GM18502 (cell line): ENCODE results near the gene CTNNA1.

ENCODE experiments used
- ATAC-seq: cut with Tn5 transposase; IDR thresholded peaks from one replicate; pipeline ENCODE4 v1.9.1; 2021; ENCODE audit warnings: mild to moderate bottlenecking; ENCODE audit not compliant: unreplicated experiment, poor library complexity

Gene CTNNA1

DNA sequence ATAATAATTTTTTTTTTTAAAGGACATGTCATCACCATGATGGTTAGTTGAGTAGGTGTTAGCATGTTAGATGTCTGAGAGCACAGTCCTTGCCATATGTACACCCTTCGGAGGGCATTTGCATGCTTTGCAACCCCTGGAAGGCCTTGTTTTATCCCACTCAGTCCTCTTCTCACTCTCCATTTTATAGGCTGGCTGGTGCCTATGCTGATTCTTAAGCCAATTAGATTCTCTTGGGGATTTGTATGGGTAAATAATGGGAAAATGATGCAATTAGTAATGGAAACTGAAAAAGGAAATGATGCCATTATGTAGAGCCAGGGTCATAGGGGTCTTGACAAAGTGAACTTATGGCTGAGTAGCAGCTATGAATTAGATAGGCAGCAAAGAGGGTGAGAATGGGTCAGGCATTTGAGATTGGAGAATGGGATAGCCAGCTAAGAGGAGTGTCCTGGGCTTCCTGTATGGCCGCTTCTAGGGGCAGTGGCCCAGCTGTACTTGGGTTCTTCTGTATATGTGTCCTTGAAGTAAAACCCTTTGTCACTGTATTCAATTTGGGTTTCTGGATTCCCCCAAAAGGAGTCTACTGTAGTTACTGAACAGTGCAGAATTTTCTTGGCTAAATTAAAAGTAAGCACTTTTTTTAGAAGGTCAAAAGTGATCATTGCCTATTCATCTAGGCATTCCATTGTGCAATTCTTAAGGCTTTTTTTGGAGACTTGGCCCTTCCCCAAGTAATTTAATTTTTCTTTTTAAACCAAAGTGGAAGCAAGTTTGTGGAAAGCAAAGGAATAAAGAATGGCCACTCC is 90.3 kb downstream of the CTNNA1 start:
- ATAC-seq: no peak

DNA sequence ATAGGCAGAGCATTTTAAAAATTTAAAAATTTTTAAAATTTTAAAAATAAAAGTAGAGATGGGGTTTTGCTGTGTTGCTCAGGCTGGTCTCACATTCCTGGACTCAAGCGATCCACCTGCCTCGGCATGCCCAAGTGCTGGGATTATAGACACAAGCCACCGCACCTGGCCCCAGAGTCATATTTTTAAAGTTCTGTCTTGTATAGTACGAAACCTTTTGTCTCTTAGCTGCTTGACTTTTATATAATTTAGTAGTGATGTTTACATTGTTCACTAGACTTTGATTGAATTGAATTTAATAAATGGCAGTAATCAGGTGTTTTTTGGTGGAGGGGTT is 90.9 kb downstream of the CTNNA1 start:
- no peak for ATAC-seq

DNA sequence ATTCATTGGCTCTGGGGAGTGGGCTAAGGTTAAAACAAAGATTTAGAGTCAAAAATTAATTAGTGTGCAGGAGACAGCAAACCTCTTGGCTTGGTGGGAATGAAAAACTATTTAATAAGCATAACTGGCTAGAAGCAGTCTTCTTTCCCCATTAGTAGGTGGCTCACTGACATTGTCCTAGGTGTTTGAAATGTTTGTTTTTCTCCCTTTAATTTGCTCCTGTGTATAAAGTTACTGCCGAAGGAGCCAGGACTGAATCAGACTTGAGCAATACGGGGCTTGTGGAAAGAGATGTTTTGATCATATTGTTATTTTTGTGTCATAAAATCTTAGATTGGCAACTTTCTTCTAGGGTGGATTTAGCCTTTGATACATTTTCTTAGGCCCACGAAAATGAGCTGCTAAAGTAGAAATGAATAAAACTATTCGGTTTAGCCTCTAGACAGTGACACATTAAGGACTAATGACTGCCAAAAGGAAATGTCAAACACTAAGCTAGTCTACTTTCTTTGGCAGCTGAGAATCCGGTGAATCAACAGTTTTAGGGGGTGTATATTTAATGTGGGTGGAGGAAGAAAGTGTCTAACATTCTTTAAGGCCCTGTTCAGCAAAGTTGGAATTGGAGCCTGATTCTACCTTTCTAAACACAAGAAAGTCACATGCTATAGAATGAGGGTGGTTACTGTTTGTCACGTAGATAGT is 91.7 kb downstream of the CTNNA1 start:
- no peak for ATAC-seq

DNA sequence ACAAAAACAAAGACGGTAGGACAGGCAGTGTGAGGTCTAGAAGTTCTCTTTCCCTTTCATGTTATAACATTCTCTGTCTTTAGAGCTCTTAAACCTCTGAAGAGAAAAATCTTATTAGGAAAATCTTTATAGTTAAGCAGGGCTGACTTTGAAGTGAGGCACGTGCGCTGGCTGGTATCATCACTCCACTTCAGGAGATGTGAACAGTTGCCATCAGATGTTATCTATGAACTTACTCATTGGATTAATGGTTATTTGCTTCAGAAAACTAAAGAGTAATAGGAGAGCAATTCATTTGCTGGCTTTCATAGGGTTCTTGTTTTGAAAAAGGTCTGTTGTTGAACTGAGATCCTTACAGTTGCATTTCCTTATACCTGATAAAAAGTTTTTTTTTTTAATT is 96.2 kb downstream of the CTNNA1 start:
- no peak for ATAC-seq

DNA sequence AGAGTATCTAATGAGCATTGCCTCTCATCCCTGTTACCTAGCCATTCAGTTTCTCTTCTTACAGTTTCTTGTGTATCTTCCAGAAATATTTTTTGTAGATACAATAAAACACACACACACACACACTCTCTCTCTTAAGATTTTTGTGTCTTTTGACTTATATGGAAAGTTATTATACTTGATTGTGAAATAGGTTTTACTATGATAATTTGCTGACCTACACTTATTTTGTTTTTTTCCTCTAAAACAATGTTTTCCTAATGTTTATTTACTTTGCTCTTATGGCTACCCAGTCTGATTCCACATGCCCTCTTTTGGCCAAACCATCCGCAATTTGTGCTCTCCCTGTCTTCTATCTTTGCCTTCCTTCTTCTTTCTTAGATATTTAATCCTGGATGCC is 96.7 kb downstream of the CTNNA1 start:
- ATAC-seq: no peak

DNA sequence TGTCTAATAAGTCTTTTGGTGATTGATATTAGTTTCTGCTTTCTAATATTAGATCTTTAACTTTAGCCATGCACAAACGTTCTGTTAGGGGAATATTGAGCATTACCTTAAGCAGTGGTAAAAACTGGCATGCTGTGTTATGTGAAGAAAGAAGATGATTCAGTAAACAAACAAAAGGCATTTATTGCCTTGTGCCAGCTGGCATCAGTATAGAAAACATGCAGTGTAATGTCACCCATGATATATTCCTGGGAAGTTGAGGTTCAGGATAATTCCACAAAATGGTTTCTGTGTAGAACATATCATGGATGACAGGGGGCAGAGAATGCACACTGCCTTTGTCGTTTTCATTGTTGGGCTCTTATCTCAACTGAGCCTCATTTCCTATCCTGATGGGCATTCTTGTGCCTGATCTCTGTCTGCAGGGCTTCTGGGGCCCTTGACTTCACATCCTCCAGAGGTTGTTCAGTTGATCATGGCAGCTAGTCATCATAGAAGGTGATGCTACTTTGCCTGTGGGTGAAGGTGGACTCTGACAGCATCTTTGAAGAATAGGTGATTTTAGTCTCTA is 97.7 kb downstream of the CTNNA1 start:
- no peak for ATAC-seq

DNA sequence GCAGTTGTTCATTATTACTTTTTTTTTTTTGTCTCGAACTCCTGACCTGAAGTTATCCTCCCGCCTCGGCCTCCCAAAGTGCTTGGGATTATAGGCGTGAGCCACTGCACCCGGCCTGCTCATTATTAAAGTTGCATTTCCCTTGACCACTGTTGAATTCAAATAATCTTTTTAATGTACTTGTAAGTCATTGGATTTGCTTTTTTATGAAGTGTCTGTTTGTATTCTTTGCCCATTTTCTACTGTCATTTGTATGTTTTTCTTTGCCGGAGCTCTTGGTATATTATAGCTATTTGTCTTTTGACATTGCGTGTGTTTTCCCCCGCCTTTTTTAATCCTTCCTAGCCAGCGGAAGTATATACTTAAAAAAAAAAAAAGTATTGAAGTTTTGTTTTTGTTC is 99.9 kb downstream of the CTNNA1 start:
- no peak for ATAC-seq

DNA sequence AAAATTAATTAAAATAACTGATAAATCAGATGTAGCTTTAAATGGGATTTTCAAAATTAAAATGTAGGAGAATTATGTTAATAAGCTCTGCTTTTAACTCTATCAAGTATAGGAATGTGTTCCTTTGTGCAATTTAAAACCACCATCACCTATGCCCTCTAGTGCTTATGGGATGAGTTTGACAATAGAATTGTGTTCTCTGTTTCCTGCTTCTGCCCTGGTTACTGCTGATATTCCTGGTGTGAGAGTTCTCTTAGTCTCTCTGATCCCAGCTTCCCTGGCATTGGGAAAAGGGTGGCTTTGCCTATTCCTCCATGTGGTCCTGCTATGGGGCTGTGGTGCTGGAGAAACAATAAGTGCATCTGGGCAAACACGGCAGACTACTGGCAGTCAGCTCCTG is 113.8 kb downstream of the CTNNA1 start:
- ATAC-seq: no peak

DNA sequence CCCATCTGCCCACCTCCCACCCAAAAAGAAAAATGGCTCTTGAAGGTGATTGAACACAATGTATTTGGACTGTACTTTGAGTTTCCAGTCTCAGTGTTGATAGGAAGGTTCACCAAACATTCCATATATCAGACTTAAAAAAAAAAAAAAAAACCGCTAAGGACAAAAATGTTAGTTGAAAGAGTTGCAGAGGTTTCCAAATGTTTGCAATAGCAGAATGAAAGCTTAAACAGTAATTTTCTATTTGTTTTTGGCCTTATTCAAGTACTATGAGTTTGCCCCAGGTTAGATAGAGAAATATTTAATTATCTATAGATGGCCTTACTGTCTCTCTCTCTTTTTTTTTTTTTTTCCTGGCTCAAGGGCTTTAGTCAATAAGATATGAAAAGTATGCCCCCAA is 115.8 kb downstream of the CTNNA1 start:
- no peak for ATAC-seq

DNA sequence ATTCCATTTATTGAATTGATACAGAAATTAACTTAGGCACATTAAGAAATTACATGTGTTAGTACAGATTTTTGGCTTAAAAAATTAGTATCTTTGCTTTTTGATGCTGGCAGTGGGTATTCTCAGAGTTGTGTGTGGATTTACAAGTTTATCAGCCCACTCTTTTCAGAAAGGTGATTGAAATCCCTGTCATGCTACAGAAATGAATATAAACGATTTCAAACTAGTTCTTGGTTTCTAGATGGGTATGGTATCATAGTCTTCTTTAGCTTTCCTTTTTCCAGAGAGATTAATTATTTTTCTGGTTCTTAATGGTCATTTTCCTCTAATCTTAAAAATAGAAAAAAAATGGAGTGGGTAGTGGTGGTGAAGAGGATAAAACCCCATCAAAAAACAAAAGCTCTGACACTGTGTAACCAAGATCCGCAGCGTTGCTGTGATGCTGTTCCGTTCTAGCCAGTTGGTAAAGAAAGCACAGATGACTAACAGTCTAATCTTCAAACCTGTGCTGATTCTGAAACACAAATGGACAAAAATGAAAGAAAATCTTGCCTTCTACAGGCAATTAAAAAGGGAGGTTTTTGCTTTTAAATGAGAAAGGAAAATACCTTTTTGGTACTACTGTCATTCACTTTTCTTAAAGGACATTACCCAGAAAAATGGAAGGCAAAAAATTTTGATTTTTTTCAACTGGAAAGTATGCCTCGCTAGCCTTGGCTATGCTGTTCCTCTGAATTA is 116.7 kb downstream of the CTNNA1 start:
- ATAC-seq: no peak

DNA sequence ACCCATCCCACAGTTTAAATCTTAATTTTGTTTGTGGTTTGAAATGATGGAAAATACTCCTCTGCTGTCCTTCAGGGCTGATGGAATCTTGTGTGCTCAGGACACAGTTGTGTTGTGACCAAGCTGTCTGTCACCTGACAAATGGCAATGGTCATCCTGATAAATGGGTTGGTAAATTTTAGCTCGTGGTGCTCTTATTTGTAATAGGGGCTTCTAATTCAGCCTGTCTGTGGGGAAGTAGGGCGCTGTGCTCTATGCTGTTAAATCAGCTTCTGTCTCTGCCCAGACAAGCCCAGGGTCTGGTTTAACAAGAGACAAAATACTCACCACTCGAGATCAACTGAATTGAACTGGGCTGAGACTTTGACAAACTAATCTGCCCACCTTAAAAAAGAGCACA is 117.4 kb downstream of the CTNNA1 start:
- no peak for ATAC-seq

DNA sequence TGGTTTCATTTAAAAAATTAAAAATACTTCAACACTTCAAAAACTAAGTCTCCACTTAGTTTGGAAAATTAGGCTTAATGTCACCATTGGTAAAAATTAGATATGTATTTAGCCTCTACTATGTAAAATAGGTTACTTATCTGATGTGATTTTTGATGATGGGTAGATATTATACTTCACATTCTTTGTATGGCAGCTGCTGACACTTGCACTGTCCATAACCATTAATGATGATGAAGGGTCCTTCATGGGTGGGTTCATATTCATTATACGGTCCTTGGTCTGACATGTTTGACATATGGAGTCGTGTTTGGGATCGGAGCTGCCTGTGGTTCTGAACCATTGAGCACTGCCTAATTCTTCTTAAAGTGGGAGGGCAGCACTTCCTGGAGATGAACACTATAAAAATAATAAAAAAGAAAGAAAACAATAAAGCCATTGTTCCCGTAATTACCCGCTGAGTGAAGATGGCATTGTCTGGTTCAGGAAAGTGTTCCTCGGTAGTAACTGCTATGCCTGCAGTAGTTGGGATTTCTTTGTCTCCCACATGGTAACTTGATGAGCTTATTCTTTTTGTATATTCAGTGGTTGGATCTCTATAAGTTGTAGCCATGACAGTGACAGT is 119.7 kb downstream of the CTNNA1 start:
- no peak for ATAC-seq

DNA sequence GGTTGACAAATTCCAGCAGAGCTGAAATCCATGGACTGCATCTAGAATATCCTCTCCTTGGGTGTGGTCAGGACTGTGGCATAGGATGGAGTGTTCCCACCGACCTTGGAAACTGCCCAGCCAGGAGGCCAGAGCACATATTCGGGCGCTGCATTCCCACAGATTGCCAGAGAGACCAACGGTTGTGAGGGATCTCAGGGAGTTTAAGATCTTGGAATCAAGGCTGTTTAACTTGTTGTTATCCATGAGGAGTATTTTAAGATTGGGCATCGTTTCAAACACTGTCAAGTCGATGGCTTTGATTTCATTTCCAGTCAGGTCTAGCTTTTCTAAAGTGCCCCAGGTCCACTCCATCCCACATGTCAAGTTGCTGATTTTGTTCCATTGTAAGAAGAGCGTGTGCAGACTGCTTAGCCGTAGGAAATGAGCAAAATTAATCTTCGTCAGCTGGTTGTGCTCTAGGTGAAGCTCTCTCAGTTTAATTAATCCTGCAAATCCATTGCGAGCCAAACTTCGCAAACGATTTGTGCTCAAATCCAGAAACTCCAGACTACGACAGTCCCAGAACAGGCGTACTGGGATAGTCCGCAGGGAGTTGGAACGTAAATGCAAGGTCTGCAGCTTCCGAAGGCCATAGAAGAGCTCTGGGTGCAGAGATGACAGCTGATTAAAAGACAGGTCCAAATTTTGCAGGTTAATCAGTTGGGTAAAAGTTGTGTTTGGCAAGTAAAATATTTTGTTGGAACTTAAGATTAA is 120.4 kb downstream of the CTNNA1 start:
- ATAC-seq: no peak

DNA sequence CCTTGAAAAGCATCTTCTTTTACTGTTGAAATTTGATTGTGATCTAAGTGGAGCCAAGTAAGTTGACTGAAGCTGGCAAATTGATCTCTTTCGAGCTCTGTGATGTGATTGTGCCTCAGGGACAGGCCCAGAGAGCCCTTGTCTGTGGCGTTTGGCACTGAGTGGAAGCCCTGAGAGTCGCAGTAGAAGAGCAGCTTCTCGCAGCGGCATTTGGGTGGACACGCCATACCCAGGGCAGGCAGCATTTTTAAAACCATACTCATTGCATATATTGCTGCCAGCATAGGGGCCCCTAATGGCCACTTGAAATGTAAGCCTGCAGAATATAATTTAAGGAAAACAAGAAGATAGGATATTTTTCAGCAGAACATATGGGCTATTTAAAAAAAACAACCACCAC is 121.0 kb downstream of the CTNNA1 start:
- ATAC-seq: no peak

DNA sequence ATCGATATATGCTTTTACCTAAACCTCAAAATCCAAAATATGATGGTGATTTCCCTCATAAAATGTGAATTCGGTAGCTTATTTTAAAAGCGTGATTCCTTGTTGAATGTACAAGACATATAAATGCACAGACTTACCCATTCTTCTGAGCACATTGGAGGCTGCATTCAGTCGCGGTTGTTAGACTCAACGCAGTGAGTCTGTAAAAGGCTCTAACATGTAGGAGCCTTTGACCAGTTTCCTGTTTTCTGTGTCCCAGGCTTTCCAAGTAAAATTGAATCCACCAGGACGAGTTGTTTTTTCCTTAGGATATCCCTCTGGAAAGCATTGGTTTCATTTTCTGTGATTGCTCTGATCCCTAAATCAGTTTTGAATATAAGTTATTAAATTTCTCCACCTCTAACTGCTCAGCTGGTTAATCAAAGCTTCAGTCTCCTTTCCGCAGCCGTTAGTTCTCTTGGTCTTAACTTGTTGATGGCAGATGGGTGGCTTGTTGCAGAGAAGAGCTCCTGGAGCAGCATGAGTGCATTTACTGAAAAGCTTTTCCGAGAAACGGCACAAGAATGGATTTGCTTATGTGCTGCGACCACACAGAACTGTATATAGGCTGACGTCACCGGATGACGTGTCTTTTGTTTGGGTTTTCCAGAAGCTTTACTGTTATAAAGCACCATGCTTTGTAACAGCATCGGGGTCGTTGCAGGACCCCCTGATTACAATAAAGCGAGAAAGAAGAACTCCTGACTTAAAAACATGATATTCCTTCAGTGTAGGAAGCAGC is 121.7 kb downstream of the CTNNA1 start, which contains the start of gene LRRTM2:
LRRTM2 (minus strand) TSS at position 565 of the 781 bp plus-strand sequence; CDS start at position 141, 424 bp downstream.
- ATAC-seq: no peak

DNA sequence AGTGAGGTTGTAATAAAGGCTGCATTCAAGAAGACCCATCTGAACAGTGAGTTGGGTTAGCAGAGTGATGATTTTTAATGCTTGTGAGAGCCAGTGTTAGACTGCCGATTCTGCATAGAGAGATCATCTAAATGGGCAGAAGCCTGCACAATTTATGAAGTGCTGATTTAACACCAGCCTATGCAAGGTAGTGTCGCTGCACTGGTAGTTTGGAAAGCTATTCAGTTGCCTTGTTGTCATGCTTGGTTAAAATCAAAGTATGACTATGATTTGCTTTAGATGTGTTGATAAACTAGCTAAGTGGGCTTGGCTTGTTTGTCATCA is 122.3 kb downstream of the CTNNA1 start:
- no peak for ATAC-seq

DNA sequence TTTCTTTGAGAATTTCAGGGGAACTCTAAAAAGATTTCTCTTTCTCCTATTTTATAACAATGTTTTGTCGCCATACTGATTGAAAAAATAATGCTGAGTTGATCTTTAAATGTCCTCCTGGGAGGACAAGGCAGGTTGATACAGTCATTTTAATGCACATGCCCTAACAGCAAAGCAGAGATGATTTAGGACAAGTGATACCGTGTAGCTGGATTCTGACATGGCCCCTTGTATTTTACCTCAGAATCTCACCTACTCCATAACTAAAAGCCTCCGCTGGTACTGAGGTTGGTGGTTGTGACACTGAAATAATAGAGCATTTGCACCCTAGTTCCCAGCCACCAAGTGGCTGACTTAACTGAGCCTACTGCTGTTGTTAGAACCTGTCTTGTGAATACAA is 122.7 kb downstream of the CTNNA1 start:
- ATAC-seq: no peak

DNA sequence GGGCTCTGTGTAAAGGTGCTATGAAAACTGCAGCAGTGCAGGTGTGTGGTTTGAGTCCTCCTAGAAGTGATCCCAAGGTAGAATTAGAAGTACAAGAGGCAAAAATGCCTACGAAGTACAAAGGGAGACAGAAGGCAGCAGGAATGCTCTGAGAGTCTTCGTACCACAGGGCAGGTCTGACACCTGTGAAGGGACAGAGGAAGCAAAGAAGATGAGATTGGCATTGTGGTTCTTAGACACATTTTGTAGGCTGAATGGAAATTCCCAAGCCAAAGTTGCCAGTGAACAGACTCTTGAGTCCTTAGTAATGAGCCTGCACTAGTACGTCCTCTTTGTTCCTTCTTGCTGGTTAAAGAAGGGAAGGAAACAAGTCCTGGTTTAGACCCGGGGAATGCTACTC is 123.6 kb downstream of the CTNNA1 start:
- ATAC-seq: no peak
